H7 (cell line): ENCODE data around the gene THSD4. TPM values are rescaled to one million over a fixed set of nuclear protein-coding genes. Genes with fewer than 3 reads are reported as not detected.

ENCODE experiments used
- DNase-seq: peaks from one replicate; pipeline ENCODE4 v3.0.0; 2012
- H3K27me3 ChIP-seq: 2 replicates; pipeline ENCODE4 v1.6.0; 2011; ENCODE audit warnings: mild to moderate bottlenecking, low read length; ENCODE audit not compliant: control insufficient read depth, insufficient read depth
- H3K36me3 ChIP-seq: replicated peaks from 2 replicates; pipeline ENCODE4 v1.5.1; 2011; ENCODE audit warnings: low read length; ENCODE audit not compliant: control insufficient read depth, insufficient read depth
- H3K4me3 ChIP-seq: 2 replicates; pipeline ENCODE4 v1.5.1; 2011; ENCODE audit warnings: low read depth, mild to moderate bottlenecking, control low read depth, low read length, moderate library complexity; ENCODE audit not compliant: insufficient read depth
- total RNA-seq: library from RNA; depleted of rRNA; stranded (reverse); fragments of >200 nt; shearing (Covaris generic); gene quantifications from 2 replicates; pipeline ENCODE4 v1.2.3, GENCODE V29; 2014; rRNA removed

Gene THSD4
- total RNA-seq = 3.3 and 3.9 TPM in 2 replicates

GRCh38 chr15:71114887-71115566 lies at the start of gene THSD4:
THSD4 (plus strand) TSS chr15:71115471.
- Histone ChIP-seq H3K36me3 (no peaks in the 10 kb centered on the region), H3K4me3 (peak within 1 kb of the TSS; percentile 70), H3K27me3 (peaks cover 18% of the 10 kb centered on the region)
- DNase-seq = peak; percentile 98

GRCh38 chr15:71066983-71067382 lies 48.3 kb upstream of the THSD4 start:
- Histone ChIP-seq H3K4me3 (no peak overlapping the region), H3K27me3 (no peaks in the 10 kb centered on the region), H3K36me3 (no peaks in the 10 kb centered on the region)
- no peak for DNase-seq

- no peaks in the 10 kb centered on the region for H3K27me3 ChIP-seq
- H3K4me3 ChIP-seq = no peak overlapping the region
- no peak for DNase-seq
- H3K36me3 ChIP-seq = no peaks in the 10 kb centered on the region
These were observed 45.6 kb upstream of the THSD4 start for GRCh38 chr15:71069693-71070092.

- no peak for DNase-seq
- Histone ChIP-seq H3K4me3 (no peak overlapping the region), H3K36me3 (no peaks in the 10 kb centered on the region), H3K27me3 (no peaks in the 10 kb centered on the region)
These were observed 43.7 kb upstream of the THSD4 start for GRCh38 chr15:71071529-71071928.

- no peak for DNase-seq
These were observed 42.8 kb upstream of the THSD4 start for GRCh38 chr15:71072423-71072822.

GRCh38 chr15:71078506-71079207 lies 36.6 kb upstream of the THSD4 start:
- no peak overlapping the region for H3K4me3 ChIP-seq
- H3K27me3 ChIP-seq = peaks cover 10% of the 10 kb centered on the region; the same call in 1 of the 2 replicates
- H3K36me3 ChIP-seq = no peaks in the 10 kb centered on the region
- no peak for DNase-seq

More at GRCh38 chr15:71072423-71072822, 42.8 kb upstream of the THSD4 start:
- Histone ChIP-seq H3K36me3 (no peaks in the 10 kb centered on the region), H3K4me3 (no peak overlapping the region), H3K27me3 (no peaks in the 10 kb centered on the region)

- no peak for DNase-seq
- Histone ChIP-seq H3K27me3 (peaks cover 17% of the 10 kb centered on the region), H3K36me3 (no peaks in the 10 kb centered on the region), H3K4me3 (no peak overlapping the region)
These were observed 35.8 kb upstream of the THSD4 start for GRCh38 chr15:71079208-71080044.

GRCh38 chr15:71080166-71080565 lies 35.1 kb upstream of the THSD4 start:
- Histone ChIP-seq H3K27me3 (peaks cover 24% of the 10 kb centered on the region), H3K4me3 (no peak overlapping the region), H3K36me3 (no peaks in the 10 kb centered on the region)
- no peak for DNase-seq

- H3K36me3 ChIP-seq = no peaks in the 10 kb centered on the region
- H3K4me3 ChIP-seq = no peak overlapping the region
- DNase-seq = no peak
- H3K27me3 ChIP-seq = peaks cover 28% of the 10 kb centered on the region
These were observed 34.6 kb upstream of the THSD4 start for GRCh38 chr15:71080705-71081104.

GRCh38 chr15:71082803-71083202 lies 32.5 kb upstream of the THSD4 start:
- Histone ChIP-seq H3K27me3 (peaks cover 41% of the 10 kb centered on the region), H3K36me3 (no peaks in the 10 kb centered on the region), H3K4me3 (no peak overlapping the region)
- no peak for DNase-seq

GRCh38 chr15:71083349-71083748 lies 31.9 kb upstream of the THSD4 start:
- no peak overlapping the region for H3K4me3 ChIP-seq
- H3K36me3 ChIP-seq = no peaks in the 10 kb centered on the region
- peaks cover 42% of the 10 kb centered on the region for H3K27me3 ChIP-seq
- no peak for DNase-seq

- DNase-seq = no peak
- H3K4me3 ChIP-seq = no peak overlapping the region
- H3K36me3 ChIP-seq = no peaks in the 10 kb centered on the region
- peaks cover 42% of the 10 kb centered on the region for H3K27me3 ChIP-seq
These were observed 31.0 kb upstream of the THSD4 start for GRCh38 chr15:71084264-71084663.

GRCh38 chr15:71085809-71086208 lies 29.5 kb upstream of the THSD4 start:
- Histone ChIP-seq H3K4me3 (no peak overlapping the region), H3K27me3 (peaks cover 41% of the 10 kb centered on the region)
- peak; percentile 54 for DNase-seq

GRCh38 chr15:71088155-71088554 lies 27.1 kb upstream of the THSD4 start:
- no peak for DNase-seq
- H3K27me3 ChIP-seq = peaks cover 38% of the 10 kb centered on the region
- H3K4me3 ChIP-seq = no peak overlapping the region
- no peaks in the 10 kb centered on the region for H3K36me3 ChIP-seq

More at GRCh38 chr15:71085809-71086208, 29.5 kb upstream of the THSD4 start:
- no peaks in the 10 kb centered on the region for H3K36me3 ChIP-seq
